OCI-LY1 (cell line): ENCODE measurements around the gene SUSD1.

Experiments
- H2AFZ ChIP-seq: fragments of 200-600 bp; sonication (generic), shearing (Covaris generic); 2 replicates; pipeline ENCODE4 v1.6.0; 2014; ENCODE audit warnings: antibody characterized with exemption, mild to moderate bottlenecking, low read length
- H3F3A ChIP-seq: fragments of 200-600 bp; sonication (generic), shearing (Covaris generic); 2 replicates; pipeline ENCODE4 v1.6.0; 2014; ENCODE audit warnings: mild to moderate bottlenecking, antibody characterized with exemption, low read length, moderate library complexity; ENCODE audit not compliant: insufficient read depth
- H3K27ac ChIP-seq: fragments of 200-600 bp; sonication (generic); 2 replicates; pipeline ENCODE4 v1.5.1; 2014; ENCODE audit warnings: low read length, mixed run types, mild to moderate bottlenecking, low read depth; ENCODE audit not compliant: poor library complexity, severe bottlenecking
- H3K27me3 ChIP-seq: fragments of 200-600 bp; sonication (generic); 2 replicates; pipeline ENCODE4 v1.6.0; 2014; ENCODE audit warnings: antibody characterized with exemption, mild to moderate bottlenecking, low read length, moderate library complexity; ENCODE audit not compliant: insufficient read depth
- H3K36me3 ChIP-seq: fragments of 200-600 bp; sonication (generic); 2 replicates; pipeline ENCODE4 v1.6.1; 2014; ENCODE audit warnings: mild to moderate bottlenecking, antibody characterized with exemption, low read length, moderate library complexity, mixed read lengths; ENCODE audit not compliant: insufficient read depth
- H3K4me1 ChIP-seq: fragments of 200-600 bp; sonication (generic); 2 replicates; pipeline ENCODE4 v1.5.1; 2014; ENCODE audit warnings: mild to moderate bottlenecking, low read length, moderate library complexity; ENCODE audit not compliant: insufficient read depth, severe bottlenecking
- H3K4me2 ChIP-seq: fragments of 200-600 bp; sonication (generic), shearing (Covaris generic); 2 replicates; pipeline ENCODE4 v1.6.1; 2014; ENCODE audit warnings: low read length
- H3K4me3 ChIP-seq: fragments of 200-600 bp; sonication (generic); 2 replicates; pipeline ENCODE4 v1.5.1; 2014; ENCODE audit warnings: low read length, low read depth, mild to moderate bottlenecking, mixed read lengths; ENCODE audit not compliant: poor library complexity, severe bottlenecking
- H3K79me2 ChIP-seq: fragments of 200-600 bp; shearing (Covaris generic); 2 replicates; pipeline ENCODE4 v1.6.1; 2016; ENCODE audit warnings: mixed run types, low read length, mixed read lengths; ENCODE audit not compliant: insufficient read depth
- H3K9ac ChIP-seq: fragments of 200-600 bp; sonication (generic), shearing (Covaris generic); 2 replicates; pipeline ENCODE4 v1.6.1; 2014; ENCODE audit warnings: mild to moderate bottlenecking, low read length, mixed read lengths
- H3K9me2 ChIP-seq: fragments of 200-600 bp; sonication (generic), shearing (Covaris generic); 2 replicates; pipeline ENCODE4 v1.6.1; 2014; ENCODE audit warnings: low read depth, mild to moderate bottlenecking, low read length, mixed read lengths
- H3K9me3 ChIP-seq: fragments of 200-600 bp; shearing (Covaris generic); 2 replicates; pipeline ENCODE4 v1.6.1; 2014; ENCODE audit warnings: low read length, mixed read lengths
- H4K20me1 ChIP-seq: fragments of 200-600 bp; sonication (generic), shearing (Covaris generic); 2 replicates; pipeline ENCODE4 v1.6.0; 2016; ENCODE audit warnings: mild to moderate bottlenecking, low read length; ENCODE audit not compliant: insufficient read depth
- CTCF ChIP-seq: fragments of 200-600 bp; sonication (generic), shearing (Covaris generic); IDR thresholded peaks from 2 replicates; pipeline ENCODE4 v1.5.1; 2017; ENCODE audit warnings: mild to moderate bottlenecking, antibody characterized with exemption, low read length, moderate library complexity, mixed read lengths
- EZH2 ChIP-seq: fragments of 200-600 bp; sonication (generic), shearing (Covaris generic); IDR thresholded peaks from 2 replicates; pipeline ENCODE4 v1.8.0; 2017; ENCODE audit warnings: borderline replicate concordance, mixed run types, mild to moderate bottlenecking, antibody characterized with exemption, low read length, moderate library complexity, mixed read lengths

Gene SUSD1

GRCh38 chr9:112093870-112094216 lies 81.3 kb downstream of the SUSD1 start:
- H3K27me3 ChIP-seq = no peaks in the 10 kb centered on the region
- no peak for TF ChIP-seq EZH2
- TF ChIP-seq CTCF = no peak
- H2AFZ ChIP-seq = no peak overlapping the region
- H3K9ac ChIP-seq = no peak overlapping the region
- H3K27ac ChIP-seq = no peak overlapping the region
- H3K9me3 ChIP-seq = no peaks in the 10 kb centered on the region
- H3F3A ChIP-seq = no peaks in the 10 kb centered on the region
- H3K36me3 ChIP-seq = no peaks in the 10 kb centered on the region
- H4K20me1 ChIP-seq = no peaks in the 10 kb centered on the region
- peaks cover 18% of the 10 kb centered on the region for H3K4me1 ChIP-seq
- no peak overlapping the region for H3K4me2 ChIP-seq
- no peaks in the 10 kb centered on the region for H3K79me2 ChIP-seq
- no peaks in the 10 kb centered on the region for H3K9me2 ChIP-seq
- no peak overlapping the region for H3K4me3 ChIP-seq

GRCh38 chr9:112093147-112093869 lies 81.8 kb downstream of the SUSD1 start:
- H4K20me1 ChIP-seq = no peaks in the 10 kb centered on the region
- no peaks in the 10 kb centered on the region for H3K36me3 ChIP-seq
- no peak overlapping the region for H3K4me2 ChIP-seq
- H2AFZ ChIP-seq = no peak overlapping the region
- H3K27me3 ChIP-seq = no peaks in the 10 kb centered on the region
- H3K9me3 ChIP-seq = no peaks in the 10 kb centered on the region
- peaks cover 17% of the 10 kb centered on the region for H3K4me1 ChIP-seq
- H3K9ac ChIP-seq = no peak overlapping the region
- H3K9me2 ChIP-seq = no peaks in the 10 kb centered on the region
- H3K4me3 ChIP-seq = no peak overlapping the region
- H3K79me2 ChIP-seq = no peaks in the 10 kb centered on the region
- H3F3A ChIP-seq = no peaks in the 10 kb centered on the region
- TF ChIP-seq EZH2 (no peak), CTCF (no peak)
- H3K27ac ChIP-seq = no peak overlapping the region

- Histone ChIP-seq H3K4me1 (peaks cover 10% of the 10 kb centered on the region), H3K9me2 (no peaks in the 10 kb centered on the region), H4K20me1 (no peaks in the 10 kb centered on the region), H3K36me3 (no peaks in the 10 kb centered on the region), H2AFZ (no peak overlapping the region), H3K27ac (no peak overlapping the region), H3K4me3 (no peak overlapping the region), H3K9ac (no peak overlapping the region), H3K9me3 (no peaks in the 10 kb centered on the region), H3K79me2 (no peaks in the 10 kb centered on the region), H3F3A (no peaks in the 10 kb centered on the region), H3K4me2 (no peak overlapping the region), H3K27me3 (no peaks in the 10 kb centered on the region)
- TF ChIP-seq EZH2 (no peak), CTCF (peak; percentile 47)
These were observed 83.3 kb downstream of the SUSD1 start for GRCh38 chr9:112091810-112092209.
